Hepatocyte (in vitro differentiated cells): ENCODE data around the gene DHRS12.

Experiments used
- EZH2phosphoT487 ChIP-seq: fragments of 200-600 bp; sonication (generic); IDR thresholded peaks from one replicate; pipeline ENCODE4 v1.6.1; 2018; ENCODE audit warnings: antibody characterized with exemption, mild to moderate bottlenecking, low read depth, moderate library complexity; ENCODE audit not compliant: unreplicated experiment, severe bottlenecking
- TF ChIP-seq, protein P1 (sequence below): fragments of 200-600 bp; sonication (generic); IDR thresholded peaks from 2 replicates; pipeline ENCODE4 v1.5.1; 2016; ENCODE audit warnings: antibody characterized with exemption, mild to moderate bottlenecking; ENCODE audit not compliant: poor library complexity

DNA sequence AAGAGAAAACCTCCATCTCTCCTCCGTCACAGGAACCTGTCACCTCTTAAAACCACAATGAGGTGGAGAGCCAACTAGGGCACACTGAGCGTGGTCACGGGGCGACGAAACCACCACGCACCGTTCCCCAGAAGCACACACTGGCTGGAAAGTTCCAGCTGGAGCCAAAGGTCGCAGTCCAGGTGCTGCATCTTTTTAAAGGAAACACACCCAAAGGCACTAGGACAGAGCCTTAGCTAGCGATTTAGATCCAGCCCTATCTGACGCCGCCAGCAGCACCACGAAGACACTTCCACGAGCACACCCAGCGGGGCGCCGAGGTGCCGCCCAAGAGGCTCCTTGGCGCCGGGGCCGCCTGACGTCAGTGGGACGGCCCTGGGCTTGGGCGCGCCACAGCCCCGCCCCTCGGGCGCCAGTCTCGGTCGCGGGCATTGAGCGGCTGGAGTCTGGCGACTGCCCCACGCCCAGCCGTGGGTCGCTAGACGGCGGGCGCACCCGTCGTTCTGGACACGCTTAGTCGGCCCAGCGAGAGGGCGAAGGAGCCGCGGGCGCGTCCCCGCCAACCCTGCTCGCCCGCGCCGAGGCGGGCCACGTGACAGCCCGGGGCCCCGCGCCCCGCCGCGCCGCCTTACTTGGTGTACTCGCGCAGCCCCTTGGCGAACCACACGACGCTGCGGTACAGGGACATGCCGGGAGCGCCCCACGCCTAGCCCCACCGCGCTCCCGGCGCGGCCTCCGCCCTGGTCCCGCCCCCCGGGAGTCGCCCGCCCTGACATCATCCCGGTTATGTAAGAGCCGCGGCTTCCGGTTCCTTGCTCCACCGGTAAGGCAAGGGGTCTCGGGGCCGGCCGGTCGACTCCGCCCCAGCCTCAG, at the start of gene DHRS12:
- TF ChIP-seq, protein P1, sequence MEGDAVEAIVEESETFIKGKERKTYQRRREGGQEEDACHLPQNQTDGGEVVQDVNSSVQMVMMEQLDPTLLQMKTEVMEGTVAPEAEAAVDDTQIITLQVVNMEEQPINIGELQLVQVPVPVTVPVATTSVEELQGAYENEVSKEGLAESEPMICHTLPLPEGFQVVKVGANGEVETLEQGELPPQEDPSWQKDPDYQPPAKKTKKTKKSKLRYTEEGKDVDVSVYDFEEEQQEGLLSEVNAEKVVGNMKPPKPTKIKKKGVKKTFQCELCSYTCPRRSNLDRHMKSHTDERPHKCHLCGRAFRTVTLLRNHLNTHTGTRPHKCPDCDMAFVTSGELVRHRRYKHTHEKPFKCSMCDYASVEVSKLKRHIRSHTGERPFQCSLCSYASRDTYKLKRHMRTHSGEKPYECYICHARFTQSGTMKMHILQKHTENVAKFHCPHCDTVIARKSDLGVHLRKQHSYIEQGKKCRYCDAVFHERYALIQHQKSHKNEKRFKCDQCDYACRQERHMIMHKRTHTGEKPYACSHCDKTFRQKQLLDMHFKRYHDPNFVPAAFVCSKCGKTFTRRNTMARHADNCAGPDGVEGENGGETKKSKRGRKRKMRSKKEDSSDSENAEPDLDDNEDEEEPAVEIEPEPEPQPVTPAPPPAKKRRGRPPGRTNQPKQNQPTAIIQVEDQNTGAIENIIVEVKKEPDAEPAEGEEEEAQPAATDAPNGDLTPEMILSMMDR: no peak
- no peak for TF ChIP-seq EZH2phosphoT487
